GM12801 (cell line): ENCODE data around the gene SMIM24.

Experiments
- CTCF ChIP-seq: IDR thresholded peaks from one replicate; pipeline ENCODE4 v1.5.1; 2011; ENCODE audit warnings: control low read depth; ENCODE audit not compliant: insufficient read length; ENCODE audit errors: extremely low read depth

SMIM24 gene

GRCh38 chr19:3499738-3500428, 19.6 kb upstream of the SMIM24 start:
- TF ChIP-seq CTCF = no peak

- TF ChIP-seq CTCF = no peak
These were observed 17.6 kb upstream of the SMIM24 start for GRCh38 chr19:3497757-3498520.

GRCh38 chr19:3496392-3497273, 16.3 kb upstream of the SMIM24 start:
- no peak for TF ChIP-seq CTCF

- no peak for TF ChIP-seq CTCF
These were observed 14.2 kb upstream of the SMIM24 start for GRCh38 chr19:3494559-3494958.

- no peak for TF ChIP-seq CTCF
These were observed 13.7 kb upstream of the SMIM24 start for GRCh38 chr19:3494051-3494450.

- TF ChIP-seq CTCF = no peak
These were observed 13.3 kb upstream of the SMIM24 start for GRCh38 chr19:3493651-3494050.

- TF ChIP-seq CTCF = no peak
These were observed 12.6 kb upstream of the SMIM24 start for GRCh38 chr19:3492919-3493318.
